Jurkat, Clone E6-1 (cell line): Measurements from ENCODE around the gene ARHGEF12.
A peak's percentile ranks its signal among the peaks of the same experiment; 100 is the strongest.

Experiments
- DNase-seq: peaks from one replicate; pipeline ENCODE4 v3.0.0-alpha.2; 2011; ENCODE audit warnings: low read depth, low spot score
- H3K4me3 ChIP-seq: 2 replicates; pipeline ENCODE4 v1.5.1; 2011; ENCODE audit warnings: mild to moderate bottlenecking, low read length, control low read depth, moderate library complexity

The ARHGEF12 gene

DNA sequence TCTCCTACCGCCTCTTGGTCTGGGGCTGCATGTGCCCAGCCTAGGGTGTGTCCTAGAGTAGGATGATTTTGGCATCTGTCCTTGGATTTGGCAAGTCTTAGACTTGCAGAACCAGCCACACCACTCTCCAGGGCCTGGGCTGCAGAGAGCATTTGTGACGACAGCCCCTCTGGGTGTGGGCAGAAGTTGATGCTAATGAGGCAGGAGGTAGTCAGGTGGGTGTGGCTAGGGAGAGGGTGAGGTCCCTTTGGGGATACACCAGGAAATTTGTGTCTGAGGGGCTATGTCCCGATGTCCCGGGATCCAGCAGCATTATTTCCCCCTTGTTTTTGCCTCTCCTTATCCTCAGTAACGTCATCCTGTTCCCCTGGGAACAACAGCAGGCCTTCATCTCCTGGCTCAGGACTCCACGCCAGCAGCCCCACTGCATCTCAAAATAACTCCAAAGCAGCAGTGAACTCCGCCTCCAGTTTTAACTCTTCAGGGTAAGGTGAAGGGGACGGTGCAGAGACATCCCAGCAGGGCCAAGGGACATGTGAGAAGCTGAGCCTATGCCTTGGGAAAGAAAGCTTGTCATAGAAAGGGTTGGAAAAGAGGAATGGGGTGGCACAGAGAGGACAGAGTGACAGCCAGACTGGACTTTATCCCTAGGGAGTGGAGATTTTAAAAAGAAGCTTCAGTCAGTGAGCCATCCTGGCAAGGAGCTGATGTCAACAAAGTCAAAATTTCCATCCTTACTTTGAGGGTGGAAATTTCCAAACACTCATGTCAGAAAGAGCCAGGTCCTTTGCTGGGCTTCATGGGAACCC, 19.1 kb upstream of the ARHGEF12 start:
- H3K4me3 ChIP-seq, result no peak overlapping the region
- DNase-seq, result no peak

DNA sequence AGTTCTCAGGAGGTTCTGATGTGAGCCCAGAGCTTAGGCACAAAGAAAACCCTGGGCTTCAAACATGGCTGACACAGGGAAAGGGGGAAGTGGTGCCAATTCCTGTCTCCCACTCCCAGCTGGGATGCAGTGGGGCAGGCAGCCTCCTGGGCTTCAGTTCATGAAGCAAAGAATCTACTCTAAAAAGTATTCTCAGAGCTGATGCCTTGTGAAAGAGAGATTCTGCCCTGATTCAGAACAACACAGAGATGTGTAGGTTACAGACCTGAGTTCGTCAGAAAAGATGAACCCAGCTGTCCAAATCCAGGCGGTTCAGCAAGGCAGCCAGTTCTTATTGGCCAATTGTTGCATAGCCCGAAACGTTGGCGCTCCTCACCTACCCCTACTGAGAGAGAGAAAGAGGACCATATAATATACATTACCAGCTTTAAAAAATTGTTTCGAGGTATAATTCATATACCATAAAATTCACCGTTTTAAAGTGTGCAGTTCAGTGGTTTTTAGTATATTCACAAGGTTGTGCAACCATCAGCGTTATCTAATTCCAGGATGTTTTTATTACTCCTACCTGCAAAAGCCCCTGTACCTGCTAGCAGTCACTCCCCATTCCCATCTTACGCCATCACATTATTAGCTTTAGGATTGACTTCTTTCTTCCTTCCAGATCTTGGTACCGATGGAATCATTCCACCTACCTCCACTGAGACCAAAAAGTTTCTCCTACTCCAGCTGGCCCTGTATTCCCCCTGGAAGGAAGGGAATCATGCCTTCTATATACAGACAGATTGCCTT, 18.3 kb upstream of the ARHGEF12 start:
- DNase-seq, result no peak
- H3K4me3 ChIP-seq, result no peak overlapping the region

DNA sequence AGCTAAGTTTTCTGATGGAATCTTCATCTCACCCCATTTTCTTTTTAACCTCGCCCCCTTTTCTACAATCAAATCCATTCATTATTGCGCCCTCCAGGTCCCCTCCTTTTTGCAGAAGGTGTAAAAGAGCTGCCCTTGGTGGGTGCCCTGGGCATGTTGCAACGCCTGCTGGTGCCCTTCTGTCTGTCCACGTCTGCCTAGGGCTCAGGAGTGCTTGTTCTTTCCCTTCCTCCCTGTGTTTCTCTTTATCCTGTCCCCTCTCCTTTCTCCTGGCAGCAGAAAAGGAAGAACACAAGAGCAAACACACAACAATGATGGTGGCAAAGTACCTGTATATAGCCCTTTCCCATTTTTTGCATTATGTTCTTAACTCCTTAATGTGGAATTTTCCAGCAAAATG, 17.3 kb upstream of the ARHGEF12 start:
- no peak for DNase-seq
- no peak overlapping the region for H3K4me3 ChIP-seq

DNA sequence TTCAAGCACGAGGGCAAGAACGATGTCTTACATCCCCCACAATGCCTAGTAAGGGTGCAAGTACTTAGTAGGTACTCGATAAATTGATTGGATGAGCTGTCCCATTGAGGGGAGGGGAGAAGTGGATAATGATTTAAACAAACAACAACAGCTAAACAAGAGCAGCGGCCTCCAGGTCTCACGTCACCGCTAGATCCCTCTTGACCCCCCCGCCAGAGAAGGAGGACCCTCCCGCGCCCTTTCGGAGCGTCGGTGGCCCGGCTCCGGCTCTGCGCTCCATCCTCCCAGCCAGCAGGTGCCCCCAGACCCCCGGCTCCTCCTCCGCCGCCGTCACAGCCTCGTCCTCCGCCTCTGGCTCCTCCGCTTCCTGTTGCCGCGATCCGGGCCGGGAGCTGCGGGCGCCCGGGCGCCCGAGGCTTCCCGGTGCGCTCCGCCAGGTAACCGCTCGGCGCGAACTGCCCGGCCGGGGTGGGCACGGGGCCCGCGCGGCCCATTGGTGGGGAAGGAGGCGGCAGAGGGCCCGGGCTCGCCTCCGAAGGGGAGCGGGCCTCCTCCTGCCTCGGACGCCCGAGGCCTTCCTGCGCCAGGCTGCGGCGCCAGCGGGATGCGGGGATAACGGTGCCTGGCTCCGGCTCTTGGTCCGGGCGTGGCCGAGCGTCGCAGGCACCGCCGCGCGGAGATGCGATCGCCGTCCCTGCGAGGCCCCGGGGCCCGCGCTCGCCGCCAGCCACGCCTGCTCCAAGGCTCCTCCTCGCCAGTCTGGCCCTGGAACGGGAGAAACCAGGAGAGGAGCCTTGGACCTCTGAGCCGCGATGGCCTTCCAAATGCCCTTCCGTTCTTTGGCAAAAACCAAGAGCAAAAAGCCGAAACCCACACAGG, 11.0 kb upstream of the ARHGEF12 start, which contains the start of gene TLCD5:
Gene TLCD5 (plus strand): TSS at position 368 of the 879 bp plus-strand sequence. CDS start 2,143 bp downstream, outside the sequence.
- DNase-seq, result peak; percentile 63
- H3K4me3 ChIP-seq, result peak within 1 kb of the TSS; percentile 64

DNA sequence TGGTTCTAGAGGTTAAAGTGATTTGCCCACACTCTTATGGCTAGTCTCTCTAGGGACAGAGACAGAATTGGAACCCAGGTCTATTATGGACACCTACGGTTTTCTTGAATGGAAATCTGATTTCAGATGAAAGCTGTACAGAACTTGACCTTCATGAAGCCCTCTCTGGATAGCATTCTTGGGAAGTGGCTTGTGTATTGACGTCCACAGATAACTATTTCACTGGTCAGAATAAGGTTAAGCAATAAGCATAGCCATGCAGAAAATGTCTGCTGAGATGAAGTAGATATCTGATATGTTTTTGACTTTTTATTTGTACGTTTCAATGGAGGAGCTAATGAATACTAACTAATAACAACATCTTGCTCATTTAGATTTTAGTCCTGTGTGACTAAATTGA, 10.0 kb upstream of the ARHGEF12 start:
- DNase-seq, result no peak
- H3K4me3 ChIP-seq, result peak overlapping the region; percentile 64

DNA sequence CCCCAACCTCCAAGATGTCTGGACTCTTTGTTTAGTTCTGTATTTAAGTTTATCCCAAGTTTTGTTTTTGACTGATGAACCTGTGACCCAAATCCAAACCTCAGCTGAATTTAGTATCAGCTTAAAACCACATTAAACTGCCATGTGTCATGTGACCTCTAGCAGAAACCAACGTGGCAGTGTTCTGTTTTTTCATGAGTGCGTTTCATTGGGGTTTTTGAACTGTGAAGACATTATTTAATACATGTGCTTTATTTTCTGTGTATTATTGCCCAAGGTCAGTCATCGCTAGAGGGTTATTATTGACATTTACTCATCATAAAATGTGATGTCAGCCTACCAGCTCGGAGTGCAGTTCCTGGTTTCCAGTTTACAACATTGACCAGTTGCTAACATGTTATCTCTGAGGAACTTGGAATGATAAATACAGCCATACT, 9.3 kb upstream of the ARHGEF12 start:
- H3K4me3 ChIP-seq, result no peak overlapping the region; the same call in 1 of the 2 replicates
- DNase-seq, result peak; percentile 60

DNA sequence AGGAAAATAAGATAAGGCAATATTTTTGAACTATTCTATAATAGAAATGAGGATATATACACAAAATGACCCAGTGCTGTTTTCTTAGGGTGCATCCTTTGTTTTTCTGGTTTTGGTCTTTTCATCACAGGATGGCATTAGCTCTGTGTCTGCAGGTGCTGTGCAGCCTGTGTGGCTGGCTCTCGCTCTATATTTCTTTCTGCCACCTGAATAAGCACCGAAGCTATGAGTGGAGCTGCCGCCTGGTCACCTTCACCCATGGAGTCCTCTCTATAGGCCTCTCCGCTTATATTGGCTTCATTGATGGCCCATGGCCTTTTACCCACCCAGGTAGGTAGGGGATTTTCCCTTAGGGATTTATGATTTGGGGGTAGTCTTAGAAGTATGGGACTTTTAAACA, 8.9 kb upstream of the ARHGEF12 start:
- no peak for DNase-seq
- no peak overlapping the region for H3K4me3 ChIP-seq

DNA sequence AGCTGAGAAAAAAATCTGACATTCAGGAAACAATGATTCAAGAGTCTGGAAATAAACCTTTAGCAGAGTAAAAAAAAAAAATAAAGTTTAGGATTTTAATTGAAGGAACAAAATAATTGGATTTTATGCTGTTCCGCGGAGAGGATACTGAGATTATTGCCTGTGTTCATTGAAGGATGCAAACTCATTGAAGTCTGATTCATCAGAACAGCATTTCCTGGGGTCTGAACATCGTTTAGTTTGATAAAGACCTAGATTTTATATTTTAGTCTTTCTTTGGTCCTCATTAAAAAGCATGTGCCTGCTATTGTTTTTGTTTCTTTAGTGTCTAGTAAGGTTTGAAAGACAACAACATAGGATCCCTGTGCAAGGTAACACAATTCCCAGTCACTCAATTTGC, 6.7 kb upstream of the ARHGEF12 start:
- no peak overlapping the region for H3K4me3 ChIP-seq
- DNase-seq, result no peak

DNA sequence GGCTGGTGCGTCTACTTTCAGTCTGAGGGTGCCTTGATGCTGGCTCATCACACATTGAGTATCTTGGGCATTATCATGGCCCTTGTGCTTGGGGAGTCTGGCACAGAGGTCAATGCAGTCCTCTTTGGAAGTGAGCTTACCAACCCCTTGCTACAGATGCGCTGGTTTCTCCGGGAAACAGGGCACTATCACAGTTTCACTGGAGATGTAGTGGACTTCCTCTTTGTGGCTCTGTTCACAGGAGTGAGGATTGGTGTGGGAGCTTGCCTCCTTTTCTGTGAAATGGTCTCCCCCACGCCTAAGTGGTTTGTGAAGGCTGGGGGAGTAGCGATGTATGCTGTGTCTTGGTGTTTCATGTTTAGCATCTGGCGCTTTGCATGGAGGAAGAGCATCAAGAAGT, 6.2 kb upstream of the ARHGEF12 start:
- no peak for DNase-seq

DNA sequence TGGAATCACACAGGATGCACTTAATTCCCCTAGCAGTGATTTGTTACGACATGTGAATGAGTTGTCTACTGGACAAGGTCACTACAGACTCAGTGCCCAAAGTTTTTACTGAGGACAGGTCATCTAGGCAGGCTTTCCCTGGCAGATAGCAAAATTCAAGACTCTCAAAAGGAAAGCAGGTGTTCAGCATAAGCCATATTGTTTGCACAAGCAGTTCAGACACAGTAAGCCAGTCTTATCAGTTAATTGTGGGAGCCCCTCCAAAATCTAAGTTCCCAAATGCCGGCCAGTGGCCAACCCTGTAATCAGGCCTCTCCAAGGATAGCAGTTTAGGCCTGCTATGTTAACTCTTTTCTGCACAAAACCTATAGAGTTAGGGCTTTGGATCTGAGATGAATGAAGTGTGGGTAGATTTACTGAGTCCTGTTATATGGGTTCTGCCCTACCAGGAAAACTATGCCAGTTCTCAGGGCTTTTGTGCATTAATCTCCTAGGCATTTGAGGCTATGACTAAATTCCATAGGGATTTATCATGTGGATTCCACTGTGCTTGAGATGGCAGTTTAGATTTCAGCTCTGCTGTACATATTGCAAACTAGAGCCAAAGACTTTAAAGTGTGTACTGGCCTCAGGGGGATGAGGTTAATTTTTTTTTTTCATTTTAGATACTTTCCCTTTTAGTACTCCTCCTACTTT, 4.8 kb upstream of the ARHGEF12 start:
- H3K4me3 ChIP-seq, result no peak overlapping the region
- DNase-seq, result no peak

More for the DNA sequence above, 6.2 kb upstream of the ARHGEF12 start:
- H3K4me3 ChIP-seq, result no peak overlapping the region

DNA sequence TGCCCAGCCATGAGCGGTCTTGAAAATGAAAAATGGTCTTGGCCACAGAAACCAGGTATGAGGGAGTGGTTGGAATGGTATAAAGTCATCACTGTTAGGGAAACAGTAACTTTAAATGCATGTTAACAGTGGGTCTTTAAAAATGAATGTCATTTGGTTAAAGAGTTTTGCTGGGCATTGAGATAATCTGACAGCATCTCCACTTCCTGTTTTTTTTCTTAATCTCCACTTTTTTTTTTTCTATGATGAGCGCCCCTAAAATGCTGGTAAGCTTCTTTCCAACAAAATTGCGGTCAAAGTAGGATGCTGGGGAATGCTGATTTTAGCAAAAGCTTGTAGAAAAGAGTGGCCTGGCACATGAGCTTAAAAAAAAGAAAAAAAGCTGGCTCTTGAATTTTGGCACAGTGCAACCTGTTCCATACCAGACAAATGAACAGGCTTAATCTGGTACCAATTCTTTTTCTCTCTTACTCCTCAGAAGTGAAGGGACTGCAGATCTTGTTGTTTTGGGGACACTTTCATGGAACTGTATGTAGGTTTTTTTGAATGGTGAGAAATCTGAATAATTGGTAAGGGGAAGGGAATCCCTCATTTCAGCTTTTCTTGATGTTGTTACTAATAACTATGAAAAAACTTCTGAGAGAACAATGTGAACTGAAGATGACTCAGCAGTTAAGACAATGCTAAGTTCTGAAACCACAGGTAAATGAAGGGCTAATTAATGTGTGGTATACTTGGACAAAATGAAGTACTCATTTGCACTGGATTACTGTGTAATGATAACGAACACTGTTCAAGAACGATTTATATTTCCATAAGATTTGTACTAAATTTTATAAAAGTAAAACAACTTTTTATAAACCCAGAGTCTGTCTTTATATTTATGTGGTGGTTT, 3.1 kb upstream of the ARHGEF12 start:
- H3K4me3 ChIP-seq, result no peak overlapping the region
- DNase-seq, result no peak

DNA sequence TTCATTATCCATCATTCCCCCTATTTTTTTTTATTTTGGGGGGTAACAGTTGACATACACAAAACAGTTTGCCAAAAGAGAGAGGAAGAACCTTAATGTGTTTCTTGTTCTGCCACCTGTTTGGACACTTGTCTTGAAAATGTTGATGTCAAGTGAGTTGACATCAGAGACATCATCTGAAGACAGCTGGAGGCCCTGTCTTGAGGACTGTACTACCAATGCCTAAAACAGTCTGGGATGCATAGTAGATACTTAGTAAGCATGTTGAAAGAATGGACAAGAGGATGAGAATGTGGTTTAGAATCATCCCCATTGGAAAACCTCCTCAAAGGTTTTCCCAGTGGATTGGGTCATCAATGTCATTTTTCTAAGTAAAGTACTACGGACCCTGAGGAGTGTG, 2.4 kb upstream of the ARHGEF12 start:
- H3K4me3 ChIP-seq, result no peak overlapping the region
- no peak for DNase-seq

DNA sequence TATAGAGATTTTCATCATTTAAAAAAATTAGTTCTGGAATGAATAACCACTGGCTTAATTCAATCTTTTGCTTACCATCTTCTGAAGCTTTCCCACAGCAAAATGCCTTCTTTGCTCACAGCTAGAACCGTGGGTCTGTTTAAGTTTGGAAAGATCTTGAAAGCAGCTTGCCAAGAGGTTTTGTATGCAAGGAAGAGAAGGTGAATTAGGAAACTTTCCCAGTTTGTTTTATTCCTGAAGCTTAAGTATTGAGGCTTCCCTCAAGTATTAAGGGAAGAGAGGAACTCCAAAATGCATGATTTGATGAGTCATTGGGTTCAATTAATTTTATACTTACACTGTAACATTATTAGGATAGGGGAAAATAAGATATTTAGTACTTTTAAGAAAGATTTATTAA, 1.9 kb upstream of the ARHGEF12 start:
- no peak overlapping the region for H3K4me3 ChIP-seq
- DNase-seq, result no peak

DNA sequence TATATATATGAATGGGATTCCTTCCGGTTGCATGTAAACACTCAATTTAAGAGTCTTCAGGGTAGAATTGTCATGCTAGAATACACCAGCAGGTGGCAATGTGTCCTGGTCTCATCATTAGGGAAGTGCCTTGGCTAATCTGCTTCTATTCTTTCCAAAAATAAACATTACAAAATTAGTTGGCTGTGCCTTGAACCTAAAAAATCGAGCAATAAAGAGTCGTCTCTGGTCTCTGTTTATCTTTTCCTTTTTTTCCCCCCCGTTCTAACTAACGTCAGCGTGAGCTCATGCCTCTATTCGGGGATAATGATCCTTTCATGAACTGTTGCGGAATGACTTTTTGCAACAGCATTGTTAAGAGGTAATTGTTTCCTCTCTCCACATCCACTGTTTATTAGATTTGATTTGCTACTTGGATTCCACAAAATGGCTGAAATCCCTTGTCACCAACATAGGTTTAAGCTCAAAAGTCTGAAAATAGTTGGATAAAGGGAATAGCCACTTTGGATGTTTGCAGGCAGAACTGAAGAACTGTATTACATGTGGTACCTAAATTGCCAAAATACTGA, 1.2 kb upstream of the ARHGEF12 start:
- DNase-seq, result peak; percentile 87
- H3K4me3 ChIP-seq, result peak overlapping the region; percentile 73

DNA sequence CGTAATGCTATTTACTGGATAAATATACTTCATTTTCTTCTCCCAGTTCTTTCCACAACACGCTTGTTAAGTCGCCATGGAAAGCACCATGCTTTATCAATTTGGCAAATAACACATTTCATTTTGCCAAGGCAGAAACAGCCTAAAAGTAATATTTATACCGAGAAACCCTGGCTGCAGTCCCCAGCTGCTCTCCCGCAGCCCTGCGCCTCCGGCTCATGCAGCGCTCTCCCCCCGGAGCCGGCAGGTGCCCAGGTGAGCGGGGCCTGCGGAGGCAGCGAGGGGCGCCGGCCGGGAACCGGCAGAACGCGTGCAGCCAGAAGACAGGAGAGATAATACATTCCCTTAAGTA, 681 bp upstream of the ARHGEF12 start:
- H3K4me3 ChIP-seq, result peak overlapping the region; percentile 73
- DNase-seq, result no peak

DNA sequence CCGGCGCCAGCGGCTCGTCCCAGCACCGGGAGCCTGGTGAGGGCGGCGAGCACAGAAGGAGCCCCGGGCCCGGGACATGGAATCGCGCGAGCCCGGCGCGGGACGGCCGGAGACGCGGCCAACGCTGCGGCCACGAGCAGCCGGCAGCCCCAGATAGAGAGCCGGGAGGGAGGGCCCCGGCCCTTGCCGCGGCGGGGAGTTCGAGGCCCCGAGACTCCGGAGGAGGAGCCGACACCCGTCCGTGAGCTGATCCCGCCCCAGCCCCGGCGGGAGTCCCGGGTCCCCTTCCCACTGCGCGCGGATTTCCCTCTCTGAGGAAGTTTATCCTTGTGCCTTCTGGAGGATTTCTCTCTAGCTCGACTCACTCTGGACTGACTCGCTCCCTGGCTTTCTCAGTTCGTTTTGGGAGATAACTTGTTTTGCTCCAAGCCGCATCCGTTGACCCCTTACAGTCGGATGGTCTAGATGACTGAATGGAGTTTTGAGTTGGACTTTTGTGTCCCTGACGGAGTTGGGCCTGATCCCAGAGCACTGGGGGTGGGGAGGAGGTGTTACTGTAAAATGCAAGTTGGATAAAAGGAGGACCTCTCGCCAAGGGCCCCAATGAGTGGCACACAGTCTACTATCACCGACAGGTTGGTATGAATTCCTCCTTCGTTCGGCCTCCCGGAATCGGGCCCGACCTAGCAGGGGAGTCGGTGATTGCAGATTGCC, 585 bp downstream of the ARHGEF12 start:
- DNase-seq, result no peak
- peak overlapping the region; percentile 73 for H3K4me3 ChIP-seq
